Activated naive CD4-positive, alpha-beta T cell treated with Interleukin-2 at 50 U/mL for 16 hours (primary cell): ENCODE data around the gene GALK2.
"Not testable (repeated sequence)": the region's sequence is repeated elsewhere in the genome, so short reads cannot be mapped to it uniquely, and the experiment has no call there.

Experiments
- DNase-seq: peaks from one replicate; pipeline ENCODE4 v3.0.0-alpha.2; 2020

GALK2 gene

GRCh38 chr15:49168016-49168415, 2.0 kb upstream of the GALK2 start:
- no peak for DNase-seq

- DNase-seq = no peak
Observed at GRCh38 chr15:49171790-49172189, 1.7 kb downstream of the GALK2 start.

- DNase-seq = no peak
Observed at GRCh38 chr15:49174902-49175301, 4.9 kb downstream of the GALK2 start.

GRCh38 chr15:49175582-49176397, 5.7 kb downstream of the GALK2 start:
- DNase-seq = not testable (repeated sequence)

- DNase-seq = no peak
Observed at GRCh38 chr15:49178497-49178896, 8.4 kb downstream of the GALK2 start.

GRCh38 chr15:49179433-49180190, 9.6 kb downstream of the GALK2 start:
- DNase-seq = no peak

GRCh38 chr15:49182128-49182527, 12.1 kb downstream of the GALK2 start:
- DNase-seq = no peak

- DNase-seq = not testable (repeated sequence)
Observed at GRCh38 chr15:49183741-49184140, 13.7 kb downstream of the GALK2 start.

GRCh38 chr15:49185473-49185872, 15.4 kb downstream of the GALK2 start:
- DNase-seq = no peak

GRCh38 chr15:49187549-49188245, 17.6 kb downstream of the GALK2 start:
- DNase-seq = no peak

GRCh38 chr15:49188933-49189332, 18.9 kb downstream of the GALK2 start:
- no peak for DNase-seq

- no peak for DNase-seq
Observed at GRCh38 chr15:49189631-49190030, 19.6 kb downstream of the GALK2 start.

- DNase-seq = no peak
Observed at GRCh38 chr15:49190586-49190985, 20.5 kb downstream of the GALK2 start.

GRCh38 chr15:49191892-49192291, 21.8 kb downstream of the GALK2 start:
- no peak for DNase-seq

GRCh38 chr15:49196856-49197255, 26.8 kb downstream of the GALK2 start:
- DNase-seq = no peak

GRCh38 chr15:49199666-49200065, 29.6 kb downstream of the GALK2 start:
- DNase-seq = no peak

- DNase-seq = no peak
Observed at GRCh38 chr15:49200347-49200746, 30.3 kb downstream of the GALK2 start.

GRCh38 chr15:49208102-49208501, 38.1 kb downstream of the GALK2 start:
- not testable (repeated sequence) for DNase-seq

GRCh38 chr15:49212897-49213296, 42.9 kb downstream of the GALK2 start:
- no peak for DNase-seq

GRCh38 chr15:49215768-49216739, 46.0 kb downstream of the GALK2 start:
- DNase-seq = no peak

GRCh38 chr15:49223536-49224274, 53.7 kb downstream of the GALK2 start:
- no peak for DNase-seq
